ENCODE results near the gene BCAS3.
A peak's percentile ranks its signal among the peaks of the same experiment; 100 is the strongest.

BCAS3 gene

DNA sequence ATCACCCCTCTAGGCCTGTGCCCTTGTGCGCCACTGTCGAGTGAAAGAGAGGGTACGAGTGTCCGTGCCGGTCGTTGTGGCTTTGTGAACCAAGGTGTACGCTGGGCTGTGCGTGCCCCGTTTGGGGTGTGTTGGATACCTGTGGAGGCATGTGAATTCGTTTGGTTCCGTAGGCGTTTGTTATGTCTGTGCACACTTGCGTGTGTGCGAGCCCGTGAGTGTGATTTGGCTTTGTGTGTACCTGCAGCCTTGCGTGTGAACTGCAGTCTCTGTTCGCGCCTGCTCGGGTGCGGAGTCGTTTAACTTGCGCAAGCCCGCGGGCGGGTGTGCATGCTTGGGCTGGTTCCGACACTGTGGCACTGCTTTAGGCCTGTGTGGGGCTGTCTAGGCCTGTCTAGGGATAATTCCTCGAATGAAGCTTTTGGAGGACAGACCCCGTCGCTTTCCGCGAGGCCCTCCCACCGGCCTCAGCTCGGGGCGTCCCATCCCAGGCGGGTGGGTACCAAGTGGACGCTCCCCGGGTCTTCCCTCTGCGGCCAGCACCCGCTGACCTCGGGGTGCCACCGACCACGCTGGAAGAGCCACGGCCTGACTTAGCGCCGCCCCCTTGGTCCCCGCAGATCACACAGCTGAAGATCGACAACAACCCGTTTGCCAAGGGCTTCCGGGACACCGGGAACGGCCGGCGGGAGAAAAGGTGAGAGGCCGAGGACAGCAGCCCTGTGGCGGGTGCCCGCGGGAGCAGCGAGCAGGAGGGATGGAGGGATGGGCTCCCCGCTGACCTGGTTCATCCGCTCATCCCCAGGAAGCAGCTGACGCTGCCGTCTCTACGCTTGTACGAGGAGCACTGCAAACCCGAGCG lies 726.4 kb downstream of the BCAS3 start:
- peak; percentile 38 for DNase-seq (ENCODE audit: low spot score)
- CTCF ChIA-PET: no interaction called here
- peak overlapping the region; percentile 2; the same call in 1 of the 2 replicates for H3K27ac ChIP-seq
- TF ChIP-seq, protein P1, sequence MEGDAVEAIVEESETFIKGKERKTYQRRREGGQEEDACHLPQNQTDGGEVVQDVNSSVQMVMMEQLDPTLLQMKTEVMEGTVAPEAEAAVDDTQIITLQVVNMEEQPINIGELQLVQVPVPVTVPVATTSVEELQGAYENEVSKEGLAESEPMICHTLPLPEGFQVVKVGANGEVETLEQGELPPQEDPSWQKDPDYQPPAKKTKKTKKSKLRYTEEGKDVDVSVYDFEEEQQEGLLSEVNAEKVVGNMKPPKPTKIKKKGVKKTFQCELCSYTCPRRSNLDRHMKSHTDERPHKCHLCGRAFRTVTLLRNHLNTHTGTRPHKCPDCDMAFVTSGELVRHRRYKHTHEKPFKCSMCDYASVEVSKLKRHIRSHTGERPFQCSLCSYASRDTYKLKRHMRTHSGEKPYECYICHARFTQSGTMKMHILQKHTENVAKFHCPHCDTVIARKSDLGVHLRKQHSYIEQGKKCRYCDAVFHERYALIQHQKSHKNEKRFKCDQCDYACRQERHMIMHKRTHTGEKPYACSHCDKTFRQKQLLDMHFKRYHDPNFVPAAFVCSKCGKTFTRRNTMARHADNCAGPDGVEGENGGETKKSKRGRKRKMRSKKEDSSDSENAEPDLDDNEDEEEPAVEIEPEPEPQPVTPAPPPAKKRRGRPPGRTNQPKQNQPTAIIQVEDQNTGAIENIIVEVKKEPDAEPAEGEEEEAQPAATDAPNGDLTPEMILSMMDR (conservative IDR thresholded peaks at IDR 0.05; ENCODE audit: low read depth): no peak
- POLR2A ChIA-PET (ENCODE audit: low non-redundant PET): no interaction called here

DNA sequence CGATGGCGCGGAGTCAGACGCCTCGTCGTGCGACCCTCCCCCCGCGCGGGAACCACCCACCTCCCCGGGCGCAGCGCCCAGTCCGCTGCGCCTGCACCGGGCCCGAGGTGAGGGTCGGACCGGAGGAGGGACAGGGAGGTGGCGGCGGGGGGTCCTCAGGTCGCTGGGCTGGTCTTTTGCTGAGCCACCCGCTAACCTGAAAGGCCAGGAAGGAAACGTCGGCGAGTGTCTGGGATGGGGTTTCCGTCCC lies 726.9 kb downstream of the BCAS3 start:
- TF ChIP-seq, protein P1 (conservative IDR thresholded peaks at IDR 0.05; ENCODE audit: low read depth): no peak
- ChIA-PET CTCF (no interaction called here), POLR2A (ENCODE audit: low non-redundant PET) (no interaction called here)
- no peak overlapping the region for H3K27ac ChIP-seq
- no peak for DNase-seq (ENCODE audit: low spot score)

DNA sequence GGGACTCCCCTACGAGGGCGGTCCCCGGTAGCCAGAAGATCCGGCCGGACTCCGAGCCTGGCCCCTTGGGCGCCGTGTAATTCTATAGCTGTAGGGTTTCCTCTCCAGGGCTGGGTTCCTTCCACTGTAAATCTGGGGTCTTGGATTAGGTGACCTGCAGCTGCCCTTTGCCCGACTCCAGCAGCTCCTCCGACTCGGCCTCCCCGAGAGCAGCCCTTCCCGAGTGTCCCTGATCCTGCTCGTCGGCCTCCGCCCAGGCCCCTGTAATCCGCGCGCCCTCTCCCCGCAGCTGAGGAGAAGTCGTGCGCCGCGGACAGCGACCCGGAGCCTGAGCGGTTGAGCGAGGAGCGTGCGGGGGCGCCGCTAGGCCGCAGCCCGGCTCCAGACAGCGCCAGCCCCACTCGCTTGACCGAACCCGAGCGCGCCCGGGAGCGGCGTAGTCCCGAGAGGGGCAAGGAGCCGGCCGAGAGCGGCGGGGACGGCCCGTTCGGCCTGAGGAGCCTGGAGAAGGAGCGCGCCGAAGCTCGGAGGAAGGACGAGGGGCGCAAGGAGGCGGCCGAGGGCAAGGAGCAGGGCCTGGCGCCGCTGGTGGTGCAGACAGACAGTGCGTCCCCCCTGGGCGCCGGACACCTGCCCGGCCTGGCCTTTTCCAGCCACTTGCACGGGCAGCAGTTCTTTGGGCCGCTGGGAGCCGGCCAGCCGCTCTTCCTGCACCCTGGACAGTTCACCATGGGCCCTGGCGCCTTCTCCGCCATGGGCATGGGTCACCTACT lies 727.4 kb downstream of the BCAS3 start:
- ChIA-PET CTCF (interaction anchor here (0.6 kb wide), 1 partner anchor 69 kb away, joined by 3 read pairs; no protein-coding TSS in a partner anchor), POLR2A (ENCODE audit: low non-redundant PET) (no interaction called here)
- no peak overlapping the region for H3K27ac ChIP-seq
- TF ChIP-seq, protein P1 (conservative IDR thresholded peaks at IDR 0.05; ENCODE audit: low read depth): no peak
- no peak for DNase-seq (ENCODE audit: low spot score)

DNA sequence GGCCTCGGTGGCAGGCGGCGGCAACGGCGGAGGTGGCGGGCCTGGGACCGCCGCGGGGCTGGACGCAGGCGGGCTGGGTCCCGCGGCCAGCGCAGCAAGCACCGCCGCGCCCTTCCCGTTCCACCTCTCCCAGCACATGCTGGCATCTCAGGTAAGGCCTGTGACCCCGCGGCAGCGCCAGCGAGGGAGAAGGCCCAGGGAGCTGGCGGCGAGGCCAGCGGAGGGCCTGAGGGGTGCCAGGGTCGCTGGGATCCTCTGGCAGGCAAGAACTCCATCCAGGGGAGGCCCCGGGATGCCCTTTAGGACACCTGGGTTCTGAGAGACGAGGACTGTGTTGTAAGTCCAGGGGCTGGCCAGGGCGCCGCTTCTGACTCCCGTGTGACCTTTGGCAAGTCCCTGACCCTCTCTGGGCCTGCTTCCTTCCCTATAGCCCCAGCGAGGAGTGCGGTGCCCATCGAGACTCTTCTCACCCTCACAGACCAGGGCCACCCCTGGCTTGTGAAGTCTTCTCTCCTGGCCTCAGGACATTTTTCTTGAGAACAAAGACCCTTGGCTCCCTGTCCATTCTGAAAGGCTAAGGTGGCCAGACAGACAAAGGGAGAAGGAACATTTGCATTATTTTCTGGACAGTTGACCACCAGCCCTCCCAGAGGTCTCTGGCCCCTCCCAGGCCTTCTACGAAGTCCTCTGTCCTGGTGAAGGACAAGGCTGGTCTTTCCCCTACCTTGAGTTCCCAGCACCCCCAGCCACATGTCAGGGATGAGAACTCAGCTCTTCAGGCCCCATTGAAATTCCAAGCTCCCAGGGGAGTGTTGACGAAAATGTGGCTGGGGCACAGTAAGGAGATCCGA lies 728.3 kb downstream of the BCAS3 start:
- ChIA-PET CTCF (interaction anchor here (0.6 kb wide), 1 partner anchor 68 kb away, joined by 3 read pairs; no protein-coding TSS in a partner anchor), POLR2A (ENCODE audit: low non-redundant PET) (no interaction called here)
- TF ChIP-seq, protein P1 (conservative IDR thresholded peaks at IDR 0.05; ENCODE audit: low read depth): no peak
- no peak overlapping the region for H3K27ac ChIP-seq
- DNase-seq (ENCODE audit: low spot score): no peak

DNA sequence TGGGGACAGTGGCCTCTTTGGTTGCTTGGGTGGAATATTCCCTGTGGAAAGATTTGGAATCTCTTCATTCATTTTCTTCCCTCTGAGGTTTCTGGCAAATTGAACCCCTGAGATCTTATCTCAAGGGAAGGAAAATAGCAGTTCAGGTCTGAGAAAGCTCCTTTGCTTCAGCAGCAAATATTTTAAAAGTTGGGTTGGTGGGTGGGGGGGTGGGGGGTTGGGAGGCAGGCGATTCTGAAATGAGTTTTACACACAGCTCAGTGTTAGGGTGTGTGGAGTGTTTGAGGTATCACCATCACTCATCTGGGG lies 728.8 kb downstream of the BCAS3 start:
- DNase-seq (ENCODE audit: low spot score): no peak
- POLR2A ChIA-PET (ENCODE audit: low non-redundant PET): interaction anchor here (0.5 kb wide), 1 partner anchor 153 kb away, joined by 3 read pairs; no protein-coding TSS in a partner anchor
- CTCF ChIA-PET: no interaction called here
- TF ChIP-seq, protein P1 (conservative IDR thresholded peaks at IDR 0.05; ENCODE audit: low read depth): no peak
- no peak overlapping the region for H3K27ac ChIP-seq

All from RWPE1 (cell line).